Measurements from ENCODE around the gene ASCC2.
"Not testable (repeated sequence)": the region's sequence is repeated elsewhere in the genome, so short reads cannot be mapped to it uniquely, and the experiment has no call there.

Gene ASCC2, protein sequence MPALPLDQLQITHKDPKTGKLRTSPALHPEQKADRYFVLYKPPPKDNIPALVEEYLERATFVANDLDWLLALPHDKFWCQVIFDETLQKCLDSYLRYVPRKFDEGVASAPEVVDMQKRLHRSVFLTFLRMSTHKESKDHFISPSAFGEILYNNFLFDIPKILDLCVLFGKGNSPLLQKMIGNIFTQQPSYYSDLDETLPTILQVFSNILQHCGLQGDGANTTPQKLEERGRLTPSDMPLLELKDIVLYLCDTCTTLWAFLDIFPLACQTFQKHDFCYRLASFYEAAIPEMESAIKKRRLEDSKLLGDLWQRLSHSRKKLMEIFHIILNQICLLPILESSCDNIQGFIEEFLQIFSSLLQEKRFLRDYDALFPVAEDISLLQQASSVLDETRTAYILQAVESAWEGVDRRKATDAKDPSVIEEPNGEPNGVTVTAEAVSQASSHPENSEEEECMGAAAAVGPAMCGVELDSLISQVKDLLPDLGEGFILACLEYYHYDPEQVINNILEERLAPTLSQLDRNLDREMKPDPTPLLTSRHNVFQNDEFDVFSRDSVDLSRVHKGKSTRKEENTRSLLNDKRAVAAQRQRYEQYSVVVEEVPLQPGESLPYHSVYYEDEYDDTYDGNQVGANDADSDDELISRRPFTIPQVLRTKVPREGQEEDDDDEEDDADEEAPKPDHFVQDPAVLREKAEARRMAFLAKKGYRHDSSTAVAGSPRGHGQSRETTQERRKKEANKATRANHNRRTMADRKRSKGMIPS

DNA sequence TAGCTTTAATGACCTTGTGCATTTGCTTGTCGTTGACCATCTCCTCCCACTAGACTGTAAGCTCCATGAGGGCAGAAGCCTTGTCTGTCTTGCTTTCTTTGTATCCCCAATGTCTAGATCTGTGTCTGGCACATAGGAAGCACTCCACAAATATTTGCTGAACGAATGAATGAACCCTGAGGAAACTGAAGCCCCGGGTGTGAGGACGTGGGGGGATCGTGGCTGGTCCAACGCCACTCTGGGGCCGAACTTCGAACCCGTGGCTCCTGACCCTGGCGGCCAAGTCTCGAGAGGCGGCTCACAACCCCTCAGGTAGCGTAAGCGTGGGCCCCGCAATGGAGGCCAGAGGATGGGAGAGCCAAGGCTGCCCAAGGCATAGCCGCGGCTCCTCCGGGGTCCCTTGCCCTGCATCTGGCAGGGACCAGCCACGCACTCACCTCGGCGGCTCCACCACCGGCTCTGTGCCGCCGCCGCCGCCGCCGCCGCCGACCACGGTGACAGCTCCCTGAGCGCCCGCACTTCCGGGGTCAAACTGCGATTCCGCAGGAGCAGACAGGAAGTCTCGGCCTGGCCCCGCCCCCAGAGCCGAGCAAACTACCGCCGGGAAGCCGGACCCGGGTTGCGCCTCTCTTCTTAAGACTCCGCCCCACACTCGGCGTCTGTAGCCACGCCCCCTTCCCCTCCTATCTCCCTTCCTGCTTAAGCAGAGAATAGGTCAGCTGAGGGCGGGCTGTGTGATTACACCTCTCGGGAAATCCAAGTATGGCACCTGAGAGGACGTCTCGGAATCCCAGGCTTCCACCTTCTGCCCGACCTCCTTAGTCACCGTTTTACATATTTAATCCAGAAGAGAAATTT, at the start of gene ASCC2:
TSS of gene ASCC2 (minus strand) at position 534 of the 858 bp plus-strand sequence. CDS start 5,949 bp downstream, outside the sequence.
- DNase-seq = peak; percentile 98

DNA sequence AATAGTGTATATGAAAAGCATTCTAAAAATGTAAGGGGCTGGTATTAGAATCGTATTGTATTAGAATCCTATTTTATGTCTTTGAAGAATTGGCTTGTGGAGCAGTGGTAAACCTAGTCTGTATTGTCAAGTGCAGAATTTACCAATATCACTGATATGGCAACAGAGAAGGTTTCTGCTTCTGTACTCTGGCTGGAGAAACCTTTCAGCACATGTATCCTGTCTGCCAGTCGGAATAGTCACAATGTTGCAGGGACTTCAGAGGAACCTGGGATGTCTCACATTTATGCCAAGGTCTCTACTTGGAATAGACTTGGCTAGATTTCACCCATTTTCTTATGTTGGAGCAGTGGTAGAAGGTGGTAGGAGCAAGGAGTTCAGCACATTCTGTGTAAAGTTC, 49.3 kb upstream of the ASCC2 start:
- no peak for DNase-seq

DNA sequence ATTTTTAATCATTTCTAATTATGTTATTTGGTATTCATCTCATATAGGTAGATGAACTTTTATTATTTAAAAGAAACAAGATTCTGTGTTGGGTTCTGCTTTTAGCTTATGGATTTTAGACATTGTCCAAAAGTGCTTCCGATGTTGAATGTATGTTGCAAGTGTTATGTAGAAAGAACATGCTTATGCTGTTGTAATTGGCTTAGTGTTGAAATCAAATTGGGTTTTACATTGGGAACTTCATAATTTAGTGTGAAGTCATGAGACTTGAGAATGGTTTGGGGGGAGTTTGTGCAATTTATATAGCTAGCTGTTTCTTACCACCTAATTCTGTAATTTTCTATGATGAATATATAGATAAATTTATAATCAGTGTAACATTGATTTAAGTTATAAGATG, 48.5 kb upstream of the ASCC2 start:
- no peak for DNase-seq

DNA sequence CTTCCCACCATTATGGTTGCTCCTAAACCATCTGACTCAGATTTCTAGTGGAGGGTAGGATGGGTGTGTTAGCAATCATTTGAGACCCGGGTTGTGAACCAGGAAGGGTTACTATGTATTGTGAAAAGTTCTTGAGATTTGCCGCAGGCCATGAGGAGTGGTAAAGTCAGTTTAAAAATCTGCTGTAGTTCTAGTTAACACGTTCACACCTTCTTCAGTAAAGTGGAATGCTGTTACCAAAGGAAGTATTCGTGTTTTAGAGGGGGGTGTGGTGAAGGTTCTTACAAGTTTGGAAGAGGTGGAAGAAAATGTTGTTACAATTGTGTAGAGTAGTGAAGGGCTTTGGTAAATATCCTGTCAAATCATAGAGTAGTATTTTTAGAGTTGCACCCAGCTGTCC, 47.5 kb upstream of the ASCC2 start:
- DNase-seq = no peak

DNA sequence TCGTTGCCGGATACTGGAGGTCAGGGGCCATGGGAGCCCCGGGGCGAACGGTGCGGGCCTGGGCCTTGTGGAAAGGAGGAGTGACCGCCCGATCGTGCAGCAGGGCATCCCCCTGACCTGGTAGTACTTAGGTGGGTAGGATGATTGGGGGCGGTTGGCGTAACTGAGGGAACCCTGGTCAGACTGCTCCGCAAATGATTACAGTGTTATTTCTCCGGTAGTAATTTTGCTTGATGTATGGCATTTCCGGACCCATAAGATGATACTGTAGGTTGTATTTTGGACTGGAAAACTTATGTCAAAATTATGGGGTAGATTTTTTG, 45.7 kb upstream of the ASCC2 start:
- no peak for DNase-seq

DNA sequence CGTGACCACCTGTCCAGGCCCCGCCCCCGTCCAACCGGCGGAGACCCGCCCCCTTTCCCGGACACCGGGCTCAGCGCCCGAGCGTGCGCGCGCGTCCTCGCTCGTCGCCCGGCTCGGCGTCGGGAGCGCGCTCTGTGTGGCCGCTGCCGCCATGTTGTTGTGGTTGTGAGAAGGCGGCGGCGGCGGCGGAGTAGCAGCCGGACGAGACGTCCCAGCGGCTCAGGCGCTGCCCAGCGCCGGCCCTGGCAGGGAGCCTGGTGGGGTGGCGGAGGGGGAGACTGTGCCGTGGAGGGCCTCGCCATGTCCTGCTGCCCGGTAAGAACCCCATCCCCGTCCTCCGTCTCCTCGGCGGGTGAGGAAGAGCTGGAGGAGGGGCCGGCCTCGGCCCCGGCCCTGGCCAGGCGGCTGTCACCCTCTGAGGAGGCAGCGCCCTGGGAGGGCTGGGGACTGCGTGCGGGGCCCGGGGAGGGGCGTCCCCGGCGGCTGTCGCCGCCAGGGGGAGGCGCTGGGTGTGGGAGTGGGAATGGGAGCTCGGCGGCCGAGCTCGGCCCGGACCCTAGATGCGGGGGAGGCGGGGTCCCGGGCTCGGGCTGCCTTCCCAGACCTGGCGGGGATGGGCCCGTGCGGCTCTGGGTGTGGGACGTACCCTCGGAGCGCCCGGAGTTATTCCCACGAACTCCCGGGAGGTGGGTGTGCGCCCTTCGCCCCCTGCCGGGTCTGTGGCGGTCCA, 45.1 kb upstream of the ASCC2 start, which contains the start of gene MTMR3:
TSS of gene MTMR3 (plus strand) at position 130 of the 730 bp plus-strand sequence. CDS start 87,886 bp downstream, outside the sequence.
- DNase-seq = peak; percentile 94

DNA sequence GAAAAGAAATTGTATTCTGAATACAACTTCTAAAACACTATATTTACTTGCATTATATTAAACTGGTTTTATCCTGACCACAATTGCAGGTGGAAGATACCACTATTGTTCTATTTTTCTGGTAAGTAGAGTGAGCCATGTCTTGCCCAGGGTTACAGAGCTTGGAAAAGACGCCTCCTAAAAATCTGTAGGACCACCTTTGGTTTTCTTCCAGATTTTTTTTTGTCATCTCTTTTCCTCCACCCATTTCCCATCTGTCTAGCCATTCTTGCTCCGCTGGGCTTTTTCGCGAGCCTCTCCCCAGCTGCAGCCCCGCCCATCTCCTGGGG, 44.6 kb upstream of the ASCC2 start:
- no peak for DNase-seq

DNA sequence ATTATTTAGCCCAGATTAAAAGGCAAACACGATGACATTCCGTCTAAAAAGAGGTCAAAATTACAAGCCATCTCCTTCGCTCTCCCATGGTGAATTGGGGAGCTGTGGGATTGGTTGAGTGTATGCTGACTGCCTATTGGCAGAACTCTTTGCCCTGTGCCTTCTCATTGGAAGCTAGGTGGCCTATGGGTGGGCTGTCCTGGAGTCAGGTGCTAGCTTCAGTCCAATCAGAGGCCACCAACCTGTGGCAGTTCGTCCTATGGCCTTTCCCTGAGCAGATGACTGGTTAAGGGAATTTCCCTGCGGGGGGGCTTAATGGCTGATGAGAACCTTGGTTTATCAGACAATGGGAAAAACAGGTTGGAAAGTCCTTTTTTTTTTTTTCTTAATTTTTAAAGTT, 41.7 kb upstream of the ASCC2 start:
- peak; percentile 14 for DNase-seq

DNA sequence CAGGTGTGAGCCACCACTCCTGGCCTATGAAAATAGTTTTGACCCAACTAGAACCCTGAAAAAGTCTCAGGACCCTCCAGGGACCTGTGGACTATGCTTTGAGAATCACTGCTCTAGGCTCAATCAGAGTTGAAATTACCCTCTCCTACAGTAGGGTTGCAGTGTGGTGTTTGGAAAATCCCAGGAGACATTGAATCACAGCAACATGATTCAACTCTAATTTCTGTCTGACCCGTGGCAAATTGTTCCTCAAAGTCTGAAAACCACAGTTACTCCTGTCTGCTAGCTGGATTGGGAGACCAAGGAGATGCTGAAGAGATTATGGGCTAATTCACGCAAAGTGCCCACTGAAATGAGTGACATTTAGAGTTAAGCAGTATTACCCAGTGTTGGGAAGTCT, 39.5 kb upstream of the ASCC2 start:
- no peak for DNase-seq

DNA sequence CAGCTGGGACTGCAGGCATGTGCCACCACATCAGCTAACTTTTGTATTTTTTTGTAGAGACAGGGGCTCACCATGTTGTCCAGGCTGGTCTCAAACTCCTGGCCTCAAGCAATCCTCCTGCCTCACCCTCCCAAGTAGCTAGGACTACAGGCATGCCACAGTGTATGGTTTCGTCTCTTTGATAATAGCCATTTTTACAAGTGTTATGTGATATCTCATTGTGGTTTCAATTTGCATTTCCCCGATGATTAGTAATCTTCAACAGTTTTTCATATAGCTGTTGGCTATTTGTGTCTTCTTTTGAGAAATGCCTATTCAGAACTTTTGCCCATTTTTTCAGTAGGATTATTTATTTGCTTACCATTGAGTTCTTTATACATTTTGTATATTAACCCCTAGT, 35.9 kb upstream of the ASCC2 start:
- DNase-seq = no peak

DNA sequence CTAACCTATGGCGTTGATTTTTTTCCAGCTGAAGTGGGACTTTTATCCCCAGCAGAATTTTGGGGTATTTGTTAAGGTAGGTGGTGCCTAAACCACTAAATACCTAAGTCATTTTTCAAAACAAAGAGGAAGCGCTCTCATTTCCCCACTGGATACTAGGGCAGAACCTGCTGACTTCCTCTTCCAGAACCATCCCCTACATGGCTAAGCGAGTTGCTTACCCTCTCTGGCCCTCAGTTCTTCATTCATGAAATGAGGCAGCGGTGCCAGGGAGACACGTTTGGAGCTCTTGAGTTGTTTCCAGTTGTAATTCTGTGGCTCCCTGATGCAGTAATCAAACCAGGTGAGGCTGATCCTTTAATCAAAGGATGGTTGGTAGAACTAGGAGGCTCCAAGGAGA, 34.9 kb upstream of the ASCC2 start:
- no peak for DNase-seq

DNA sequence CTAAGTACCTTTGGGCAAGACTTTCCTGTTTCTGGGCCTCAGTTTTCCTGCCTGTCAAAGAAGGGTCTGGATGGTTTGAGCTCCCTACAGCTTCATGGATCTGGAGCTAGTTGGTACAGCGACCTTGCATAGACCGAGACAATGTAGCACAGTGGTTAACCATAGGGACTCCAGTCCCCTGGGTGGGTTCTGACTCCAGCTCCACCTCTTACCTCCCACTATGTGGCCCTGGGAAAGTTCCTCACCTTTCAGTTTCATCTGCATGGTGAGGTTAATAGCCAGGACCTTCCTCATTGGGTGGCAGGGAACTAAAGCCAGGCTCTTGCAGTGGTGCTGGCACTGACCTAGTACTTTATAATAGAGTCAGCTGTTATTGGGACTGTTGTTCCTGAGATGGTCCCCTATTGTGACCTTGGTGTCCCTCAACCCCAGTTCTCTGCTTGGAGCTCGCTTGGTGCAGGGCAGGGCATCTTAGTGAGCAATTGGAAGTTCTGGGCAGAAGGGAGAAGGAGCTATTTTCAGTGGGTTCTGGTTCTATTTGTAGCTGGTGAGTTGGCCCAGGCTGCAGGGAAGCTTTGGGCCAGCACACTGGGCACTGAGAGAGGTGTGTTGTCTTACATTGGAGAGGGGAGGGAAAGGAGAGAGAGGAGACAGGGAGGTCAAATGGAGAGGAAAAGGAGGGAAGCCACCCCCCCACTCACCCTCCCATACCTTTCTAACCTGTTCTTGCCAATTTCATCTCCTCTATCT, 34.2 kb upstream of the ASCC2 start:
- DNase-seq = no peak

DNA sequence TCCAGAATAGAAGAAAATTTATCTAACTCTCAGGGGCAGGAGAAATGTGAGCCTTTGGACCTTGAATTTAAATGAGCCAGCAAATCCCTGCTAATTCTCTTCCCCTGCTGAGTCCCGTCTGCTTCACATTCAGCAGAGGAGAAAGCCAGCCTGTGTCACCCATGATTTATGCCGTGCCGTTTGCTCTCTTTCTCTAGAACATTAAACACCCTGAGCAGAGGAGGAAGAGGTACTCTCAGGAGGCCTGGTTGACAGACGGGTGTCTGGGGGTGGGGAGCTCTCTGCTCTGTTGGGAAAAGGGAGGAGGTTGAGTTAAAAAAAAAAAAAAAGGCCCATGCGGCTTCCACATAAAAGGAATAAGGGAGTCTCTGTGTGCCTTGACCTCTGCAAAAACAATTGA, 33.6 kb upstream of the ASCC2 start:
- DNase-seq = no peak

DNA sequence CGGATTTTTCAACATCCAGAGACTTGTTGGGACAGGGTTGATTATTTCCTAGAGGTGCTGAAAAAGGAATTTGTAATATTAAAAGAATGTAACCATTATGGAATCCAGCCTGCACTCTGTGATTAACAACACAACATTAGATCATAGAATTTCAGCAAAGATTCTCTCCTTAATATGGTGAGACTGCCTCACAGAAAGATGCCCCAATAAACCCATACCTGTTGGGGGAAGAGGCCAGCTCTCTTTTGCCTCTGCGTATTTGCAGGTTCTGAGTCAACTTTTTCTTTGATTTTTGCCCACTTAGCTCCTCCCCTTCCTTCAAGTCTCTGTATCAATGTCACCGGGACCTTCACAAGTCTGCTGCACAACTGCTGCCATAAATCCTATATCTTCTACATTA, 32.5 kb upstream of the ASCC2 start:
- DNase-seq = no peak

DNA sequence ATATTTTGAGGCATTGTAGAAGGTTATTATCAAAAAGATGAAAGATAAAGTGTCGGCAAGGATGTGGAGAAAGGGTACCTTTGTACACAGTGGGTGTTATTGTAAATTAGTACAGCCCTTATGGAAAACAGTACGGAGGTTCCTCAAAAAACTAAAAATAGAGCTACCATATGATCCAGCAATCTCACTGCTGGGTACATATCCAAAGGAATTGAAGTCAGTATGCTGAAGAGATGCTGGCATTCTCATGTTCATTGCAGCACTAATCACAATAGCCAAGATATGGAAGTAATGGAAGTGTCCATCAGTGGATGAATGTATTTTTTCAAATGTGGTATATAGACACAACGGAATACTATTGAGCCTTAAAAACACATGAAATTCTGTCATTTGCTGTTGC, 29.8 kb upstream of the ASCC2 start:
- no peak for DNase-seq

DNA sequence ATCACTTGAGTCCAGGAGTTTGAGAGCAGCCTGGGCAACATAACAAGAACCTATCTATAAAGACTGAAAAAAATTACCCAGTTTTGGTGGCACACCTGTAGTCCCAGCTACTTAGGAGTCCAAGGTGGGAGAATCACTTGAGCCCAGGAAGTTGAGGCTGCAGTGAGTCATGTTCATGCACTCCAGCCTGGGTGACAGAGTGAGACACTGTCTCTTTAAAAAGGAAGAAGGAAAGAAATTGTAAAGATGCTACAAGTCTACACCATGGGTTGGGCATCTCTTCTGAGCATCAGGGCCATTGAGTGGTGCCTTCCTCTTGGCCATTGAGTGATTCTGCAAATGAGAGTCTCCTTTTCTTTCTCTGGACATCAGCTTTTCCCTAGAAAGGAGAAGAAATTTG, 29.2 kb upstream of the ASCC2 start:
- no peak for DNase-seq

DNA sequence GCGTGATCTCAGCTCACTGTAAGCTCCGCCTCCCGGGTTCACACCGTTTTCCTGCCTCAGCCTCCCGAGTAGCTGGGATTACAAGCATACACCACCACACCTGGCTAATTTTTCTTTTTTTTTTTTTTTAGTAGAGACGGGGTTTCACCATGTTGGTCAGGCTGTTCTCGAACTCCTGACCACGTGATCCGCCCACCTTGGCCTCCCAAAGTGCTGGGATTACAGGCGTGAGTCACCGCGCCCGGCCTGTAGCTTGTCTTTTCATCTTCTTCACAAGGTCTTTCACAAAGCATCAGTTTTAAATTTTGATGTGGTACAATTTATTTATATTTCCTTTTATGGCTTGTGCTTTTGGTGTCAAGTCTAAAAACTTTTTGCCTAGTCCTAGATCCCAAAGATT, 27.5 kb upstream of the ASCC2 start:
- DNase-seq = not testable (repeated sequence)

DNA sequence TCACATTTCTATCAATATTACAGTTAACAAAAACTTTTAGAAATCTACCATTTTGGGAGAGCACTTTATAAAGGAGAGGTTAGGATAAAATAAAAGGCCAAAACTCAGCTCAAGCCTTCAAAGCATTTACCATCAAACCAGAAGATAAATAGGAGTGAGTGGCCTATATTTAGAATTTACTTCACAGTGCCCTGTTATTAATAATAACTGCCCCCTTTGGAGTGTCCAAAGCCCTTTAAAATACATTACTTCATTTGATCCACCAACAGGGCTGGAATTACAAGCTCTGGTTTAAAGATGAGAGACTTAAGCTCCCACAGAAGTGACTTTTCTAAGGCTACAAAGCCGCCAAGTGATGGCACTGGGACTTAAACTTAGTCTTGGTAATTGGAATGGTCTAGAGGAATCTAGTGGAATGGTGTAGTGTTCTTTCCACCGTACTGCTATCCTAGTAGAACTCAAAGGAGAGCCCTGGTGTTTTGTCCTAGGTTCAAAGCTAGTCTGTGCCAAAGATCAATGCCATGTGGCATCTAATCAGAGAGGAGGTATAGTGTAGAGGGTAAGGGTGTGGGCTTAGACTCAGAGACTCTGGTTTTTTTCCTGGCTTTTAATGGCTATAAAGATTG, 23.7 kb upstream of the ASCC2 start:
- DNase-seq = no peak

DNA sequence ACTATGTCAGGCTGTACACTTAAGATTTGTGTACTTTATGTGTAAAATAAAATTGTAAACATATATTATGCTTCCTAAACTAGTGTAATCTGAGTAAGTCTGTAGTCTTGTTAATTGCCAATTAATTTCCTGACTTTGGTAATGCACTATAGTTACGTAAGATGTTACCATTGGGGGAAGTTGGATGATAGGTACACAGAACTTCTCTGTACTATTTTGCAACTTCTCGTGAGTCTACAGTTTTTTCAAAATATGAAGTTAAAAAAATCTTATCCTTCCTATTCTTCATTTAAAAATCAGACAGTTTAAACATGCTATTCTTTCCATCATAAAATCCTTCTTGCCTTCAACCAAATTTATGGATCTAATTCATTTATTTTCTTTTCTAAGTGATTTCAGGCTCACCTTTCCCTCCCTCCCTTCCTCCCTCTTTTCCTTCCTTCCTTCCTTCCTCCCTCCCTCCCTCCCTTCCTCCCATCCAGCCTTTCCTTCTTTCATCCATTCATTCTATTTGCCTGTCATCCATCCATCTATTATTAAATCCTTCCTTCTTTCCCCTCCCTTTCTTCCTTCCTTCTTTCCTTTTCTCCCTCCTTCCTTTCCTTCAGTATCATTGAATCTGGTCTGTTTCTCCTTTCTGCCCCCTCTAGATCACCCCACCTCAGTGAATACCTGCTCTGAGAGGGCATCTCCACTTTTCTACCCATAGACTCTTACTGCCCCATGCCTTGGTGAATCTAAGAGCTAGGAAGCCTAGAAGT, 22.1 kb upstream of the ASCC2 start:
- no peak for DNase-seq

DNA sequence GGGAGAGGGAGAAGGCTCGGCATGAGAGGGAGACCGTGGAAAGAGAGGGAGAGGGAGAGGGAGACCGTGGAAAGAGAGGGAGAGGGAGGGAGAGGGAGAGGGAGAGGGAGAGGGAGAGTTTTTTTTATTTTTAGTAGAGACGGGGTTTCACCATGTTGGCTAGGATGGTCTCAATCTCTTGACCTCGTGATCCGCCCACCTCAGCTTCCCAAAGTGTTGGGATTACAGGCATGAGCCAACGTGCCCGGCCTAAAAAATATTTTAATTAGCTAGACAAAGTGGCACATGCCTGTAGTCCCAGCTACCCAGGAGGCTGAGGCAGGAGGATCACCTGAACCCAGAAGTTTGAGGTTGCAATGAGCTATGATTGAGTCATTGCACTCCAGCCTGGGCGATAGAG, 21.0 kb upstream of the ASCC2 start:
- not testable (repeated sequence) for DNase-seq

DNA sequence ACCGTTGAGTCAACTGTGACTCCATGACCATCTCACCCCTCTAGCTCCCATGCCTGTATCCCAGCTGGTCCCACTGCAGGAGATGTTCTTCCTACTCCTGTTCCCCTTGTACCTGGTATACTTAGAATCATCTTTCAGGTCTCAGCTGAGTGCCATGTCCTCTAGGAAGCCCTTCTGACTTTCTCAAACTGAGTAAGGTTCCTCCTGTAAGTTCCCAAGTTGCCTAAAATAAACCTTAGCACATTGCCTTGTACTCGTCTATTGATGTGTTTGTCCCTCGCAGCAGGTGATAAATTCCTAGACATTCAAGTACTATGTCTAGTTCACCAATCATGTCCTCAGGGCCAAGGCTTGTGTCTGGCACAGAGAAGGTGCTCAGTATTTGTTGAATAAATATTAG, 18.4 kb upstream of the ASCC2 start:
- DNase-seq = no peak
